ENCODE data around the gene HTR6.

- TF ChIP-seq POLR2A (IDR thresholded peaks at IDR 0.05) (no peak), CTCF (IDR thresholded peaks at IDR 0.05) (no peak)
These were observed 42.5 kb upstream of the HTR6 start for GRCh38 chr1:19622204-19622603.
